HG03469 (cell line): Measurements from ENCODE around the gene TMEM269.
"Not testable (repeated sequence)": the region's sequence is repeated elsewhere in the genome, so short reads cannot be mapped to it uniquely, and the experiment has no call there.

Source experiments
- ATAC-seq: cut with Tn5 transposase; IDR thresholded peaks from one replicate; pipeline ENCODE4 v1.9.1; 2021; ENCODE audit warnings: mild to moderate bottlenecking, moderate library complexity, moderate number of reproducible peaks; ENCODE audit not compliant: unreplicated experiment

TMEM269 gene

DNA sequence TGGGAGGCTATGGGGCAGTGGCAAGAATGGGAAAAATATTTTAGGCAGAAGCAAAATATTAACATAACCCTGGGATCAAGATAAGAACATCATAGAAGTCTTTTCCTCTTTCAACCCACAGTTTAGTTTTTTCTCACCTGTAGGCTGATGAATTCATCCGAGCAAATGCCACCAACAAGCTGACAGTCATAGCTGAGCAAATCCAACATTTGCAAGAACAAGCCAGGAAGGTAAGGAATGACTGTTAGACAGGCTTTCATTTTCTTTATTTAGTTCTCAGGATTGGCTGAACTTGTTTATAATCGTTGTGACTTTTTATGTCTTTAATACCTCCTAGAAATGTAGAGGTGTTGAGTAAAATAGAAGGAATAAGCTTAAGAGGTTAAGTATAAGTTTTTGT, 11.4 kb upstream of the TMEM269 start:
- no peak for ATAC-seq

DNA sequence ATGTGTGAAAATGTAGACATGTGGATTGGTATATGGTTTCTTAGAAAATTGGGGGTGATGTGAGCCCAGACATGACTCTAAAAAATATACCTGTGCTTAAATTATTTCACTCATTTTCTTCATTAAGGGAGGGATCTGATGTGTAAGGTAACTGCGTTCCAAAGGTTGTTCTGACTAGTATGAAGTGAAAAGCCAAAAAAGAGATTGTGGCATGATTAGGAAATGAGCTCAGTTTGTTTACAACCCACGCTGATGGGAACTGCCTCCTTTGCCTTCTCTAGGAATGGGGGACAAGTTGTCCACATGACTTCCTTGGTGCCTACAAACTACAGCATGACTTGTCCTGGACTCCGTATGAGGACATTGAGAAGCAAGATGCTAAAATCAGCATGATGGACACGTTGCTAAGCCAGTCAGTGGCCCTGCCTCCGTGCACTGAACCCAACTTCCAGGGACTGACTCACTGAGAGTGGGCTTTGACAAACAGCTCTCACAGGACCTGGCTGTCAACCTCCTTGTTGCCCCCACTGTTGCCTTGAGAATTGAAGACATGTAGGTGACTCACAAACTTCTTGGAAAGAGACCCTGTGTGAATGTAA, 9.8 kb upstream of the TMEM269 start:
- no peak for ATAC-seq

DNA sequence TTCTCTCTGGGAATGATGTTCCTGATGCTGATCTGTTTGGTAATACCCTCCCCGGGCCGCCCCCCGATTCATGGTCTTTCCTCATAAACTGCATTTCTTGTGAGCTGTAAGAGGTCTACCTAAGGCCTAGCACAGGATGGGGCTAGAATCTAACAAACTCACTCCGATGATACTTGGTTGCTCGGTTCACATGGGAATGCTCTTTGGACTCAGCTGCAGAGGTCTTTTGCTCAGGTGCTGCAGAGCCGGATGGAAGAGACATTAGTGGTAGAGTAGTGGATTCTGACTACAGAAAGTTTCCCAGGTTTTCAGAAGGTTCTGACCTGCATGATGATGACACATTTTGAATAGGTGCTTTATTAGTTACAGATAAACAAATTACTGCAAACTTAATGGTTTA, 8.3 kb upstream of the TMEM269 start:
- no peak for ATAC-seq

DNA sequence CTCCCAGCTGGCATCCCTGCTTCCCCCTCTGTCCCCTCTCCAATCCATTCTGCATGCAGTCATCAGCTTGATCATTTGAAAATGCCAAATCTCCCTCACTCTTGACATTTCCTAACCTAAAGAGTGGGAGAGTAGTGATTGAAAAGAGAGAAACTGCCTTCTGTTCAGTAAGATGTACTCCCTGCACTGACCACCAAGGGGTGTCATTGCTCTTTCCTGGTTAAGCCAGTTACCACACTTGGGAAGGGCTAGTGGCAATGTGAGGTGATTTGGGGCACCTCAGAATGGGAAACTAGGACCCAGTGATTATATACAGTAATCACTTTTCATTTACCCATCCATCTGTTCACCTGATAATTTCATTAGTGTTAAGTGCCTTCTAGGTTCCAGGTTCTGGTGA, 6.9 kb upstream of the TMEM269 start:
- no peak for ATAC-seq

DNA sequence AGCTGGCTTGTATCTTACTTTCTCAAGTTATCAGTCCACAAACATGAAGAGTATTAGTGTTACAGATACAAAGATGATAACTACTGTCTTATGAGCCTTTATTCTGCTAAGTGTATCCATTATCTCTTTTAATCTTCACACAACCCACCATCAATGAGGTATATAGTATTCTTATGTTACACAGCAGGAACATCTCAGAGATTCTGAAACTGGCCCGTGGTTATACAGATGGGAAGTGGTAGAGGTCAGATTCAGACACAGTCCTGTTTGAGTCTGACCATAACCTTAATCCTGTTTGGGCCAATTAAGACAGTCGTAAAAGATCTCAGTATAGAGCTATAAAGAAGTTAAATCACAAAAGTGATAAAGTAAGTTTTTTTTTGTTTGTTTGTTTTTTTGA, 5.1 kb upstream of the TMEM269 start:
- no peak for ATAC-seq

DNA sequence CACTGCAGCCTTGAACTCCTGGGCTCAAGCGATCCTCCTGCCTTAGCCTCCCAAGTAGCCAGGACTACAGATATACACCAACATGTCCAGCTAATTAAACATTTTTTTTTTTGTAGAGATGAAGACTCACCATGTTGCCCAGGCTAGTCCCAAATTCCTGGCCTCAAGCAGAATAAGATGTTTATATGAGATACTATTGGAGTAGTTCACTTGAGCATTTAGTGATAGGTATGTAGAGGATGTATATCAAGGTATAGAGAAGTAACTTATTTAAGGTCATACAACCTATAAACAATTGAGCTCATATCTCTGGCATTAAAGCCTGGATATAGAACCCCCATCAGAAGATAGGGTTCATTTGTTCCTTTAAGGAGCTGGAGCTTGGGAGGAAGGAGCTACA, 4.6 kb upstream of the TMEM269 start:
- ATAC-seq, result no peak

DNA sequence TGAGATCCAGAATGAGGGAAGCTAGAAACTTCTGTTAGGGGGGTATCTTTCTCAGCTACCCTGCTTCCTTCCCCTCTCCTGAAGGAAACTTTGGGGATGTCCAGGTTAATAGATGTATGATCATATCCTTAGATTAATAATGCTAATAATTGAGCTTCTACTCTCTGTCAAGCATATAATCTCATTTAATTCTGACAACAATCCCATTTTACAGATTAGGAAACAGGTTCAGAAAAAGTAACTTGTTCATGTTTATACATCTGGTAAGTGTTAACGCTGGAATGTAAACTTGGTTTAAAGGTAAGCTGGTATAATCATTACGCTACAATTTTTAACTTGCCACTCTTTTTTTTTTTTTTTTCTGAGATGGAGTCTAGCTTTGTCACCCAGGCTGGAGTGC, 1.7 kb upstream of the TMEM269 start:
- ATAC-seq, result no peak

DNA sequence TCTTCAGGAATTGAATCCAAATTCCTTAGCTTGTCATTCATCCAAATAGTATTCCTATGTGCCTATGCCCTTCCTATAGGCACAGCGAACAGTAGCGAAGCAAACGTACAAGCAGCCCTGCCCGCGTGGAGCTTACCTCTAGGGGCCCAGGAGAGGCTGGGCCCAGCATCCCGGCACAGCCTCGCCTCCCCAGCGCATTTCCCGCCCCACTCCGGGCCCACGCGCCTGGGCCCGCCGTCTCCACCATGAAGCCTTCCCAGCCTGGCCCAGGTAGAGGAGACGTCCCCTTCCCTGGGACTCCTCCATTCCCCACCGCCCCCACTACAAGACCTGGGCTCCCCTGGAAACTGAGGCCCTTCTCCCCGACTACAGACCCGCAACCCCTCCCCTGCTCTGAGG, 245 bp upstream of the TMEM269 start:
- ATAC-seq, result no peak

DNA sequence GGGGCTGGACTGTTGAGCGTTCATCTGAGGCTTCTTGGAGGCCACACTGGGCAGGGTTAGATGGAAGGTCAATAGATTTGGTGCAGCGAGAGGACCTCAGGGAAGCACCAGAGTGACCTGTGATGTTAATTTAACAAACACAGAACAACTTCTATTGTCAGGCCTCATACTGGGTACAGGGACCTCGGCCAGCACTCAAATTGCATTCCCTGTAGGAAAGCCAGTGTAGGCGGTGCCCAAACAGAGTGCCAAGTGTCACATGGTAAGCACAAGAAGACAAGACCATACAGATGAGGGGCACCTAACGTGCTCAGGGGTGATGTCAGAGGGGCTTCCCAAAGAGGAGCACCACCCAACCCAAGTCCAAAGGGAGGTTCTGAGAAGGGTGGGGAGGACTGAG, 1.3 kb downstream of the TMEM269 start:
- no peak for ATAC-seq

DNA sequence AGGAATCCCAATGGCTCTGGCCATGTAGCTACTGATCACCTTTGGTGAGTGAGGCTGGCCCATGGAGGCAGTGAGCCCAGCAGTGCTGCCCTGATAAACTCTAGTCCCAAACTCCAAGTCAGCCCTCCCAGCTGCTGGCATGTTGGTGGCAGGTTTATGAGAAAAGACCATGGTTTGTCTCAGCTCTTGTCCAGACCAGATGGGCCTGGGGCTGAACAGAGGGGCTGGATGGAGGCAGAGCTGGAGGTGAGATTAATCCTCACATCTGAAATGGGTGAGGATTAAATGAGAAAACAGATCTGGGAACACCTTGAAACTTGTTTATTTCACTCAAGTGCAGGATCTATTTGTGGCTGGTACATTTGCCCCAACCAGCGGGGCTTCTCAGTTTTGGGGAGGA, 3.2 kb downstream of the TMEM269 start:
- ATAC-seq, result no peak

DNA sequence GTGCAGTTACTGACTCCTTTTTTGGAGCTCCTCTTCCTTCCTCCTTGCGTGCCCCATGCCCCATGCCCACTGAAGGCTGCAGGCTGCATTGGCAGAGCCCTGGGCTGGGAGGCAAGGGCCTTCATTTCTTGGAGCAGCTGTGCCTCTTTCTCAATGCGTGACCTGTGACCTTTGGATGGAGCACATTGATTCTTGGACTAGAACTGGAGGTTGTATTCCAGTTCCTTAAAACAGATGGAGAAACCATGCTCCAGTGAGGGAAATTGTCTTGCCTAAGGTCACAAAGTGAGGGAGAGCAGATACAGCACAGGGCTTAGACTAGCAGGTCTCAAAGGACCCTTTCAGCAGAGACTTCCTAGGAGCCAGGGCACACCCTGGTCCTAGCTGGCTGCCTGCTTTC, 9.0 kb downstream of the TMEM269 start:
- ATAC-seq, result no peak

DNA sequence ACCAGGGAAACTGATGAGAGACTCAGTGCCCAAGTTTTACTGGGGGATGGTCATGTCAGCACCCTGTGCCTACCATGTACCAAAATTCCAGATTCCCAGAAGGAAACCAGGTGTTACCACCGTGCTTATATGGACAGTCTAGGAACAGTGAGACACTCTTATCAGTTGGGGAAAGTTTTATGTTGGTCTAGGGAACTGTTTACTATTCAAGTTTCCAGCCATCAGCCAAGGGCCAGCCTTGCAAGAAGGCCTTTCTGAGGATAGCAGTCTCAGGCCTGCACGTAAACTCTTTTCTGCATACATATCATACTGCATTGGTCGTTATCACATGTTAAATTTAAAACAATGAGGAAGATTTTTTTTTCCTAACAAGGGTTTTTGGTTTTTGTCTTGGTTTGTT, 12.6 kb downstream of the TMEM269 start:
- ATAC-seq, result no peak

DNA sequence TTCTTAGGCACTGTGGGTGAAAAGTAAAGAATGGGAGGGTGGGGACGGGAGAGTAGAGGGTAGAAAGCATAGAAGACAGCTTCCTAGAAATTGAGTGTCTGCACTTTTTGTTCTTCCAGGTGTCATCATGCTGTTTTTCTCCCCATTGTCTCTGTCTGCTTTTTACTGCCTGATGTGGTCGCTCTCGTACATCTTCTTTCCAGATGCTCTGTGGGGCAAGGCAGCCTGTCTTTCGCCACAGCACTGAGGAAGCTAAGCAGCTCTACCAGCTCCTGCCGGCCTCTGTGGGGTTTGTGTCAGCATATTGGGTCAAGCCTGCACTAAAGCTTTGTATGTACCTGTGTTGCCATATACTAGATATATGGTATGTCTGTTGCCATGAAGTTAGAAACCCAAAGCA, 13.2 kb downstream of the TMEM269 start:
- ATAC-seq, result no peak

DNA sequence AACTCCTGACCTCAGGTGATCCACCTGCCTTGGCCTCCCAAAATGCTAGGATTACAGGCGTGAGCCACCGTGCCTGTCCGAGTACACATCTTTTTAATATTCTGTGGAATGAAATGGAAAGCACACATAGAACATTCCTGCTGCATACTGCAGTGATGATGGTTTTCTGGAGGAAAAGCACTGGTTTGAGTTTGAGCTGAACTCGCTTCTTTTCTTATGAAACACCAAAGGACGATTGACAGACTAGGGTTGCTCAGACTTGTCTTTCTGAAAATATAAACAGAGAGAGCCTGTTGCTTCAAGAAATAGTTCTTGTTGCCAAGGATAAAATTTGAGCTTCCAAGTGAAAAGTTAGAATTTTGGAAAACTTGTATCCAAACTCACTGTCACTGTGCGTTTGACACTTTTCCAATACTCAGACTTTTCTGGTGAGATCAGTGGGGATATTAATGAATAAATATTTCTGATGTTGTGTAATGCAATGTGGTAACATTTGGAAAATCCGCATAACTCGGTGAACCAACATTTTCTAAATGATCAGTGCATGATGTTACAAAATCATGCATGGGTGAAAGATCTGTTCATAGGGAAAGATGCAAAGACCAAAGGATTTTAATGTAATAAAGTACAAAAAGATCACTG, 17.2 kb downstream of the TMEM269 start:
- no peak for ATAC-seq

DNA sequence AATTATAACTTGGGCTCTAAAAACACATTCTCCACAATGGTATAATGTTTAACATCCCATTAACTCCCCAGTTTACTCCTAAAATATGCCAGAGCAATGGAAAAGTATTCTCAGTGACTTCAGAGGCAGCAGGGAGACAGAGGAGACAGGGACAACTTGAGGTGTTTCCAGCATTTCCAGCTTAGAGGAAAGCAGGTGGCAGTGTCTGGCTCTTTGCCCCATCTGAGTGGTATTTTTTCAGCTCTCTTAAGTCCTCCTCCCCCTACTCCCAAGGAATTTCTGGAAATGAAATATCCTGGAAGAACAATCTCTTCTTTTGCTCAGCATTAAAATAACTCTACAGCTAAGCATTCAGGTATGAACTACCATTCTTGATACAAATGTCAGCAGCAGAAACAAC, 21.4 kb downstream of the TMEM269 start:
- no peak for ATAC-seq

DNA sequence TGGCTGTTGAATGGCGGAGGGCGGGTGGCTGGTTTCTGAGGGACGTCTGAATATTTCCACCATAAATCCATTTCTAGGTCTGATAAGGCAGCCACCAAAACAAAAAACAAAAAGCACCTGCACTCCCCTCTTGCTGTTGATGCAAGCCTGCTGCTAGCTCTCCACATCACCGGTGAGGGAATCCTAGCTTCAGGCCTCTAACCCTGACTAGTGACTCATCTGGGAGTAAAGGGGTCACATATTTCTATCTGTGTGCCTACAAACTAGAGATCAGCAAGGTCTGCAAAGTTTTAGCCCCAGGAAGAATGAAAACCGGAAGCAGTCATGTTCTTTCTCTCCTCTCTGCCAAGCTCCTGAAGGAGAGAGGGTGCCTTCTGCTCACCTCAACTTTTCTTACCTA, 21.8 kb downstream of the TMEM269 start:
- ATAC-seq, result no peak

DNA sequence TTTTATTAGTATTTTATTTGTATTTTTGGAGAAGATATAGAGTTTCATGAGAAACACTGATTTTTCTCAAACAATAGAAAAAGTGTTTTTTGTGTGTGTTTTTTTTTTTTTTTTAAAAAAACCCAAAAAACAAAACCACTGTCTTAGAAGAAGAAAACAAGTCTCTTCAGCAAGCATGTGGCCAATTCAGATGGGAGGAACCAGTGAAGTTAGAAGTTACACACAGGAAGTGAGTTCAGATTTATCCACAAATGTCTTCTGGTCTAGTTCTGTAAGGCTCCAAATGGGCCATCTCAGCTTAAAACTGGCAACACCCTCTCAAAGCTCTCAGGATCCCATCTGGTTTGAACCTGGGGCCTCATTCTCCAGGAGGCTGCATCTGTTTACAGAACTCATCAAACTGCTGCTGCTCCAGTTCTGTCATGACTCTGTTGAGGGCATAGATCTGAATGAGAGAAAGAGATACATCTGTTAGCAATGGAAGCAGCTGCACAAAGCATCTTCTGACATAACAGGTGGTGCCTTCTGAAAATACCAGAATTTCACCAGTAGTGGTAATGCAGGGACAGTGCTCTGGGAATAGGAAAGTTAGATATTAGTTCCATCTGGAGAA, 22.4 kb downstream of the TMEM269 start:
- ATAC-seq, result no peak

DNA sequence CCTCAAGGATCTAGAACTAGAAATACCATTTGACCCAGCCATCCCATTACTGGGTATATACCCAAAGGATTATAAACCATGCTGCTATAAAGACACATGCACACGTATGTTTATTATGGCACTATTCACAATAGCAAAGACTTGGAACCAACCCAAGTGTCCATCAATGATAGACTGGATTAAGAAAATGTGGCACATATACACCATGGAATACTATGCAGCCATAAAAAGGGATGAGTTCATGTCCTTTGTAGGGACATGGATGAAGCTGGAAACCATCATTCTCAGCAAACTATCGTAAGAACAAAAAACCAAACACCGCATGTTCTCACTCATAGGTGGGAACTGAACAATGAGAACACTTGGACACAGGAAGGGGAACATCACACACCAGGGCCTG, 30.0 kb downstream of the TMEM269 start:
- not testable (repeated sequence) for ATAC-seq

DNA sequence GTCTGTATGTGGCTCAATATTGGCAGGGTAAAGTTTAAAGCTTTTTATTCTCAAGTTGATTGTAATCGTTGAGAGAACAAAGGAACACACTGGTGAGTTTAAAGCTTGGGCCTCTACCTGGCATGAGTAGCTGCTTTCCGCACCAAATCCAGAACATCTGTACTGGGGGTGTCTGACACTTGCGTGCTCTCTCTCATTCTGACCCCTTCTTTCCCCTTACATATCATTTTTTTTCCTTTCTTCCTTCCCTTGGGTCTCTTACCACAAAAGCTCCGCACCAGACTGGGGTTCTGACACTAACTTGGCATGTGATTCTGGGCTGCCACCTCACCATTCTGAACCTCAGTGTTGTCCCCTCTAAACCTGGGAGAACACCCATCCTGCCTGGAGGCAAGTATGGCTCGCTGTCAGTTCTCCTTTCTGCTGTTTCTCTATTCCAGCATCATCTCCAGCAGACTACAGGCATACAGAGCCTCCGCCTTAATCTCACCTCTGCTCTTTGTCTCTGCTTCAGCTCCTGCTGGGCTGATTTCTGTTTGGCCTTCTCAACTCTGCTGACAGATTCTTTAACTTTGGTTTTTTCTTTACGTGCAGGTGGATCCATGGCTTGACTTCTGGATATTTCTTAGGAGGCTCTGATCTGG, 31.3 kb downstream of the TMEM269 start:
- no peak for ATAC-seq

DNA sequence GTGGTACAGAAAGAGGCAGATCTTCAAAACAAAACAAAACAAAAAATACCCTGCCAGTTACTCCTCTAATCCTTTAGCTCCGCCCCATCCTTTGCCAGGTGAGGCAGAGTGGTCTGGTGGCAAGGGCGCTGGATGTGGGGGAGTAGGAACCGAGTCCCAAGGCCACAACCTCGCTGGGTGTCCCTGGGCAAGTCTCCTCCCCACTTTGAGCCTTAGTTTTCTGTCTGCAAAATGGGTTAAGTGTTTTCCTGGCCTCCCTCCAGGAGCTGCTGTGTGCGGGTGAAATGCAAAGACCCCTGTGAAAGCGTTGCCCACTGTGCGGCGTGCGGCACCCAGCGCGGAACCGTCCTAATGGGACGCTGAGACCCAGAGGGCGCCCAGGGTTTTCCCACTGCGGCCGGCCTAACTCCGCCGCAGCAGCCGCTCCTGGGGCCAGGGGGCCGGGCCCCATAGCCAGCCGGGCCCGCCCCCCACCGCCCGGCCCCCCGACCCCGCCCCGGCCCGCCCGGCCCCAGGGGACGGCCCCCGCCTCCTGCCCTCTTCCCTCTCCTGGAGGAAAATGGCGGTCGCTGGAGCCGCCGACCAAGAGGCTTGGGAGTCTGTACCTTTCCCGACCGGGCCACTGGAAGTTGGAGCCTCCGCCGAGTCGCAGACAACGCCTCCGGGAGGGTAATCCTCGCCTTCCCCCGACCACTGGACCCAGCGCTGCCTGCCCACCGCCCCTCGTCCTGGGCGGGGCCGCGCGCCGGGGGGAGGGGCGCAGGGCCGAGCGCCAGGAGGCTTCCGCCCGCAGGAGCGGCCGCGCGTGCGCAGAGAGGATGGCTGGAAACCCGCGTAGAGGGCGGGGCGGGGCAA, 32.0 kb downstream of the TMEM269 start, which contains the start of the genes ERMAP and SVBP:
ERMAP (plus strand) TSS at position 538 of the 855 bp plus-strand sequence. CDS start 13,327 bp downstream, outside the sequence.
SVBP (minus strand) TSS at position 813 of the 855 bp plus-strand sequence. CDS start 853 bp downstream, outside the sequence.
- ATAC-seq, result peak; percentile 48

DNA sequence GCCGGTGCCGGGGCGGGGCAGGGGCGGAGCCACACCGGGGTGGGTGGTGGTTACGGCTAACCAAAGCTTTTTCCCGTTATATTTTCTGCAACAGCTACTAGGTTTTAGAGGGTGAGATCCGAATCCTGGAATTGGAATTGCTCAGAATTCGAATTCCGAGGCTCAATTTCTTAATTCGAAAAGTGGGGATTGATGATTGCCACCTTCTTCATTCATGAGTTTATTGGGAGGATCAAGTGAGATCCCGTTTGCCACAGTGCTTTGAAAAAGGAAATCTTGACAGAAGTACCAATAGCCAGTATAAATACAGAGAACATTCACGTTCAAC, 32.6 kb downstream of the TMEM269 start:
- ATAC-seq, result no peak
